ENCODE data around the gene ANKDD1A. TPM values are rescaled to one million over a fixed set of nuclear protein-coding genes. Genes with fewer than 3 reads are reported as not detected.
A peak's percentile ranks its signal among the peaks of the same experiment; 100 is the strongest.

ANKDD1A gene
- total RNA-seq, 4 donors from 2014 or later, result 5.1 to 11.9 (median 6.3) TPM

DNA sequence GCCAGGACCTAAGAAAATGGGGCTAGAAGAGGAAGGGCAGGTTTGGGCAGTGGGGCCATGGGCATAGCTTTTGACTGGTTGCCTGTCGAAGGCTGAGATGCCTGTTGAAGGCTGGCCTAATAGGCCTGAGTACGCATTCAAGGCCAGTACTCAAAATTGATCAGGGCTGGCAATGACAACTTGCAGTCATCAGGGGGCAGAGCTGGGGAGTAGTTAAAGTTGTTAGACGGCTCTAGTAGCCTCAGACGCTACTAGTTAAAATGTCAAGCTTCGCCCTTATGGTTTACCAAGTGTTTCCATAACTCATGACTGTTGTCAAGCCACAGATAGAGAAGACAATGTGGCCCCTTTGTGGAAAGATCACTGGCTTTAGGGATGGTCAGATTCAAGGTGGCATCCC lies 49.3 kb downstream of the ANKDD1A start:
- Histone ChIP-seq H3K4me1 (no peaks in the 10 kb centered on the region), H3K36me3 (peaks cover 61 to 62% of the 10 kb centered on the region in 2 donors), H3K27me3 (no peaks in the 10 kb centered on the region), H3K9me3 (no peaks in the 10 kb centered on the region), H3K4me3 (replicated peaks in 1 of 3) (no peak overlapping the region), H3K27ac (no peak overlapping the region)
- DNase-seq, result no peak
- TF ChIP-seq CTCF (IDR thresholded peaks at IDR 0.05) (no peak), POLR2A (IDR thresholded peaks at IDR 0.05) (no peak)
- intact Hi-C loops (cut with DNase I), result no loop called here
- 92 to 94% methylated on average over 5 of the region's 5 CpGs for WGBS, 2 donors

DNA sequence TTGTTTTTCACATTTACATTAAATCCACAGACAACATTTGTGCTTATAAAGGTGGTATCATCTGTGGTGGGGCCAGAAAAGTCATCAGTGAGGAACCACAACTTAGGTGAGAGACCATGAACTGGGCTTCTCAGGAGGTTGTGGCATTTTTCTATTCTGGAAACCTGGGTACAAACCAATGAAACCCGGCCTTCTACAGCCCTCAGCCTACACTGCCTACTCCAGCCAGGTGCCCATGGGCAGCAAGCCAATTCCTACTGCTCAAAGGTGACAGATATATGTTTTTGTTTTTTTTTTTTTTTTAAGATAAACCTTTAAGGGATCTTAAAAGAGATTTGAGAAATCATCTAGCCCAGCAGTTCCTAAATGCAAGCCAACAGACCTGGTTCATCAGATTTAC lies 57.7 kb downstream of the ANKDD1A start:
- no peaks in the 10 kb centered on the region for H3K9me3 ChIP-seq
- peak; percentile 22 to 24 for DNase-seq
- WGBS, 2 donors, result 69 to 78% methylated on average over 1 of the region's 1 CpG
- intact Hi-C loops (cut with DNase I), result no loop called here
- no peaks in the 10 kb centered on the region for H3K27me3 ChIP-seq
- no peak overlapping the region for H3K27ac ChIP-seq
- H3K36me3 ChIP-seq, result peaks cover 38 to 46% of the 10 kb centered on the region in 2 donors
- TF ChIP-seq CTCF (IDR thresholded peaks at IDR 0.05), result no peak
- TF ChIP-seq POLR2A (IDR thresholded peaks at IDR 0.05), result no peak
- no peak overlapping the region for H3K4me3 ChIP-seq (replicated peaks in 1 of 3)
- H3K4me1 ChIP-seq, result no peaks in the 10 kb centered on the region

- Histone ChIP-seq H3K27ac (peak overlapping the region in 2 of 3 donors; percentile 24 to 51), H3K9me3 (no peaks in the 10 kb centered on the region), H3K4me1 (no peaks in the 10 kb centered on the region), H3K27me3 (no peaks in the 10 kb centered on the region), H3K4me3 (replicated peaks in 1 of 3) (no peak overlapping the region), H3K36me3 (peaks cover 36 to 39% of the 10 kb centered on the region in 2 donors)
- TF ChIP-seq CTCF (IDR thresholded peaks at IDR 0.05), result no peak
- no peak for TF ChIP-seq POLR2A (IDR thresholded peaks at IDR 0.05)
- WGBS, 2 donors, result 19 to 49% methylated on average over 7 of the region's 7 CpGs
- DNase-seq, result peak; percentile 84
- intact Hi-C loops (cut with DNase I), result no loop called here
These were observed 59.0 kb downstream of the ANKDD1A start for GRCh38 chr15:64970698-64971097.

DNA sequence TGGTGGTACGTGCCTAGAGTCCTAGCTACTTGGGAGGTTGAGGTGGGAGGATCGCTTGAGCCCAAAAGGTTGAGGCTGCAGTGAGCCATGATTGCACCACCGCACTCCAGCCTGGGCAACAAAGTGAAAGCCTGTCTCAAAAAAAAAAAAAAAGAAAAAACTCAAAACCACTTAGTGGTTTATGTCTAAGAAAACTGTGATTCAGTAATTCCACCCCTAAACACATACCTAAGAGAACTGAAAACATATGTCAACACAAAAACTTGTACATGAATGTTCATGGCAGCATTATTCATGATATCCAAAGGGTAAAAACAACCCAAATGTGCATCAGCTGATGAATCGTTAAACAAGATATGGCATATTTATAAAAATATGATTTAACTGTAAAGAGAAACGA lies 63.7 kb downstream of the ANKDD1A start:
- TF ChIP-seq CTCF (IDR thresholded peaks at IDR 0.05), result no peak
- no peak overlapping the region for H3K27ac ChIP-seq
- H3K4me1 ChIP-seq, result no peaks in the 10 kb centered on the region
- H3K4me3 ChIP-seq (replicated peaks in 1 of 3), result no peak overlapping the region
- intact Hi-C loops (cut with DNase I), result no loop called here
- H3K27me3 ChIP-seq, result no peaks in the 10 kb centered on the region
- no peak for DNase-seq
- H3K36me3 ChIP-seq, result peaks cover 41 to 48% of the 10 kb centered on the region in 2 donors
- WGBS, 2 donors, result 84 to 87% methylated on average over 5 of the region's 5 CpGs
- no peaks in the 10 kb centered on the region for H3K9me3 ChIP-seq

- no peak overlapping the region for H3K4me3 ChIP-seq (replicated peaks in 1 of 3)
- H3K27me3 ChIP-seq, result no peaks in the 10 kb centered on the region
- WGBS, 2 donors, result 77 to 82% methylated on average over 7 of the region's 7 CpGs
- H3K4me1 ChIP-seq, result no peaks in the 10 kb centered on the region
- H3K36me3 ChIP-seq, result peaks cover 26 to 28% of the 10 kb centered on the region in 2 donors
- H3K9me3 ChIP-seq, result no peaks in the 10 kb centered on the region
- intact Hi-C loops (cut with DNase I), result no loop called here
- DNase-seq, result no peak
- TF ChIP-seq CTCF (IDR thresholded peaks at IDR 0.05), result no peak
- no peak for TF ChIP-seq POLR2A (IDR thresholded peaks at IDR 0.05)
- H3K27ac ChIP-seq, result no peak overlapping the region
These were observed 67.6 kb downstream of the ANKDD1A start for GRCh38 chr15:64979252-64979710.
